Erythroblast (primary cell): ENCODE results near the gene C17orf50.

Experiments
- DNase-seq, 2 experiments: peaks; one replicate each; lab custom pipeline; 2025; lab: John Stamatoyannopoulos, UW
- GATA1 ChIP-seq: IDR thresholded peaks from 2 replicates; pipeline ENCODE4 v1.6.1; 2011; ENCODE audit warnings: low read depth, mild to moderate bottlenecking, control low read depth, low read length, moderate library complexity
- POLR2A ChIP-seq: IDR thresholded peaks from 2 replicates; pipeline ENCODE4 v1.6.1; 2011; ENCODE audit warnings: mild to moderate bottlenecking, low read length

Gene C17orf50

GRCh38 chr17:35791681-35792350, 31.1 kb downstream of the C17orf50 start:
- DNase-seq: no peak
- TF ChIP-seq GATA1 (no peak), POLR2A (no peak)

- no peak for DNase-seq
- TF ChIP-seq GATA1: no peak
- no peak for TF ChIP-seq POLR2A
These were observed 32.6 kb downstream of the C17orf50 start for GRCh38 chr17:35793257-35793656.

GRCh38 chr17:35795007-35795870, 34.6 kb downstream of the C17orf50 start, which contains the start of gene MMP28:
TSS of gene MMP28 (minus strand) at chr17:35795641. CDS start at chr17:35795377, 264 bp downstream.
- DNase-seq: peak; percentile 28 to 43
- no peak for TF ChIP-seq POLR2A
- no peak for TF ChIP-seq GATA1

- no peak for TF ChIP-seq POLR2A
- no peak for TF ChIP-seq GATA1
- DNase-seq: no peak
These were observed 35.2 kb downstream of the C17orf50 start for GRCh38 chr17:35795871-35796265.

- no peak for DNase-seq
- TF ChIP-seq GATA1: no peak
- no peak for TF ChIP-seq POLR2A
These were observed 36.3 kb downstream of the C17orf50 start for GRCh38 chr17:35796942-35797341.

GRCh38 chr17:35797370-35797769, 36.7 kb downstream of the C17orf50 start:
- DNase-seq: no peak
- TF ChIP-seq POLR2A (no peak), GATA1 (no peak)

- no peak for TF ChIP-seq GATA1
- TF ChIP-seq POLR2A: no peak
- no peak for DNase-seq
These were observed 37.2 kb downstream of the C17orf50 start for GRCh38 chr17:35797918-35798317.

GRCh38 chr17:35799942-35800341, 39.3 kb downstream of the C17orf50 start:
- TF ChIP-seq POLR2A (no peak), GATA1 (no peak)
- DNase-seq: no peak

GRCh38 chr17:35801583-35802224, 41.0 kb downstream of the C17orf50 start:
- DNase-seq: peak; percentile 41 to 69
- no peak for TF ChIP-seq POLR2A
- TF ChIP-seq GATA1: no peak

- peak; percentile 79 for DNase-seq
These were observed 44.0 kb downstream of the C17orf50 start for GRCh38 chr17:35804658-35805192.

GRCh38 chr17:35807371-35808144, 46.9 kb downstream of the C17orf50 start:
- peak in 1 of 2 experiments; percentile 24 for DNase-seq
- TF ChIP-seq GATA1 (no peak), POLR2A (no peak)

More at GRCh38 chr17:35804658-35805192, 44.0 kb downstream of the C17orf50 start:
- no peak for TF ChIP-seq GATA1
- TF ChIP-seq POLR2A: no peak

GRCh38 chr17:35808240-35808961, 47.7 kb downstream of the C17orf50 start:
- peak in 1 of 2 experiments; percentile 44 for DNase-seq

More at GRCh38 chr17:35808240-35808961, 47.7 kb downstream of the C17orf50 start:
- TF ChIP-seq POLR2A: no peak
- no peak for TF ChIP-seq GATA1
